ACC112 (cell line): Measurements from ENCODE around the gene CCN6.

Source experiments
- H2AFZ ChIP-seq: fragments of 200-600 bp; sonication (generic); one replicate; pipeline ENCODE4 v1.6.0; 2017; ENCODE audit warnings: antibody characterized with exemption, low read length; ENCODE audit not compliant: unreplicated experiment
- H3K27ac ChIP-seq: fragments of 200-600 bp; sonication (generic); 2 replicates; pipeline ENCODE4 v1.5.1; 2014; ENCODE audit warnings: low read depth, mild to moderate bottlenecking, antibody characterized with exemption, low read length, moderate library complexity
- H3K27me3 ChIP-seq: fragments of 200-600 bp; sonication (generic); 2 replicates; pipeline ENCODE4 v1.6.1; 2014; ENCODE audit warnings: mild to moderate bottlenecking, antibody characterized with exemption, low read length, moderate library complexity, mixed read lengths; ENCODE audit not compliant: insufficient read depth
- H3K36me3 ChIP-seq: fragments of 200-600 bp; sonication (generic); 2 replicates; pipeline ENCODE4 v1.6.1; 2016; ENCODE audit warnings: mild to moderate bottlenecking, antibody characterized with exemption, low read length, moderate library complexity, mixed read lengths; ENCODE audit not compliant: insufficient read depth
- H3K4me1 ChIP-seq: fragments of 200-600 bp; sonication (generic); one replicate; pipeline ENCODE4 v1.6.1; 2016; ENCODE audit warnings: low read length, mixed read lengths; ENCODE audit not compliant: insufficient read depth, unreplicated experiment, control insufficient read depth
- H3K4me3 ChIP-seq: fragments of 200-600 bp; sonication (generic); 2 replicates; pipeline ENCODE4 v1.5.1; 2014; ENCODE audit warnings: mild to moderate bottlenecking, low read depth, low read length
- H3K79me2 ChIP-seq: fragments of 200-600 bp; sonication (generic); one replicate; pipeline ENCODE4 v1.6.0; 2016; ENCODE audit warnings: low read length; ENCODE audit not compliant: control insufficient read depth, unreplicated experiment, insufficient read depth

Gene CCN6

GRCh38 chr6:112054001-112054400, at the start of gene CCN6:
TSS of gene CCN6 (plus strand) at chr6:112054104. CDS start at chr6:112054358, 254 bp downstream.
- Histone ChIP-seq H3K27ac (no peak within 1 kb of the TSS), H3K36me3 (no peaks in the 10 kb centered on the region), H3K4me3 (no peak within 1 kb of the TSS), H3K27me3 (no peaks in the 10 kb centered on the region), H3K79me2 (no peaks in the 10 kb centered on the region), H3K4me1 (peaks cover 4% of the 10 kb centered on the region), H2AFZ (peak within 1 kb of the TSS; percentile 38)

DNA sequence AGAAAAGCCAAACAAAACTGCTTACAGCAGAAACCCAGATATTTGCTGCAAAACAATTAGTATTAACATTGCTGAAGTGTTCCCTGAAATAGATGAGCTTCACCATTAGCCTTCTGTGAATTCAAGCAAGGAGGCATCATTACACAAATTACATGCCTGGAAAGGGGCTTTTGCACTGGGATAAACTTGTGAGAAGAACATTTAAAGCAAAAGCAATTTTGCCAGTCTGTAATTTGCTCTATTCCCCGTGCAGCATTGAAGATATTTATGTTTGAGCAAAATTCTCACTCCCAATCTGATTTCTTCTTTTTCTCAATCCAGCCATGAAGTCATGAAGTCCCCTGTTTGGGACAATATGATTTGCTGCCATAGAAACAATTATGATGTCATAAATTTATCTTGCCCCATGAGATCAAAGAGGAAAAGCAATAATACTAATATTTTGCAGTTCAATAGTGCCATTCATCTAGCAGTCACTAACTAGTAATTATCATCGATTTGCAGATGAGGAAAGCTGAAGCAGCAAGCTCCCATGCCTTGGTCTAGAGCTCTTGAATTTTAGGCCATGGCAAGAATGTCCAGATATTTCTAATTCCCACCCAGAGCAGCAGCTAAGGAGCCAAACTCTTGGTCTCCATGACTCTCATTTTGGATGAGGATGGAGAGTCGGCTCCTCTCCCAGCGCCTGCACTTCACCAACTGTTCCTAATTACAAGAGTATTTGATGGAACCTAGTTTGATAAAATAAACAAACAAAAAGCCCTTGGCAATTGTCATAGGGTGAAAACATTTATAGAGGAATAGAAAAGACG, 49.5 kb upstream of the CCN6 start:
- no peak overlapping the region for H2AFZ ChIP-seq
- peaks cover 15% of the 10 kb centered on the region for H3K4me1 ChIP-seq
- H3K27ac ChIP-seq: no peak overlapping the region
- no peak overlapping the region for H3K4me3 ChIP-seq
- H3K36me3 ChIP-seq: no peaks in the 10 kb centered on the region
- H3K27me3 ChIP-seq: no peaks in the 10 kb centered on the region
- H3K79me2 ChIP-seq: no peaks in the 10 kb centered on the region

DNA sequence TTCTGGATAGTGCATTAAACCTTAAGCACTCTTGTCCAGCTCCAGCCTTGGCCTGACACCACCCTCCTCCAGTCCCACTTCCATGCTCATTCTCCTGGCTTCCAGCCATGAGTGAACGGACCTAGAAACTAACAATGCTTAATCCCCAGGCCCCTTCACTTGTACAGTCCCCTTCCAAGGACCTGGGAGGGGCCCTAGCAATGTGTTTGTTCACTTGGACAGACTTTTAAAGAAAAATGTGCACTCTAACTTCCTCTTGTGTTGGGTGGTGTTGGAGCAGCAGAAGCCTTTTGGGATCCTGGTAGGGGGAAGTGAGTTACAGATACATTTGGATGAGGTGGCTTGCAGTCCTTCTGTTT, 48.9 kb upstream of the CCN6 start:
- Histone ChIP-seq H3K27ac (no peak overlapping the region), H3K4me3 (no peak overlapping the region), H3K79me2 (no peaks in the 10 kb centered on the region), H3K4me1 (peaks cover 15% of the 10 kb centered on the region), H3K27me3 (no peaks in the 10 kb centered on the region), H2AFZ (no peak overlapping the region), H3K36me3 (no peaks in the 10 kb centered on the region)

DNA sequence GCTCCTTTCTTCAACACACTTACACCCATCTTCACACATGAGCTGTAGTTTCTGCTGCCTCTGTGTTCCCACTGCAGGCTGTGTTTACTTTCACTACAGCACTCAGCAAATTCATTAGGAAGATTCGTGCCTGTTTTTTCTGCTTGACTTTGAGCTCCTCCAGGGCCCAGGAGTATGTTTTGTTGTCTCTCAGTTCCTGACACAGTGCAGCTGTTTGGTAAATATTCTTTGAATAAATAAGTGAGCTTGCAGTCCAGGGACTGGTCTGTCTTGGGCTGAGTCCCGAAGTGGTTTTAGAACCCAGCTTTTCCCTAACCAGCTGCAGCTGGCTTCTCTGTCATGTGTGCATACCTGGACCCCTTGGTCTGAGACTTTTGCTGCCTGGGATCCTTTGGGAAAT, 46.6 kb upstream of the CCN6 start:
- peak overlapping the region; percentile 78 for H2AFZ ChIP-seq
- no peaks in the 10 kb centered on the region for H3K79me2 ChIP-seq
- H3K27ac ChIP-seq: no peak overlapping the region
- H3K4me3 ChIP-seq: no peak overlapping the region
- H3K4me1 ChIP-seq: peaks cover 15% of the 10 kb centered on the region
- H3K36me3 ChIP-seq: no peaks in the 10 kb centered on the region
- no peaks in the 10 kb centered on the region for H3K27me3 ChIP-seq

DNA sequence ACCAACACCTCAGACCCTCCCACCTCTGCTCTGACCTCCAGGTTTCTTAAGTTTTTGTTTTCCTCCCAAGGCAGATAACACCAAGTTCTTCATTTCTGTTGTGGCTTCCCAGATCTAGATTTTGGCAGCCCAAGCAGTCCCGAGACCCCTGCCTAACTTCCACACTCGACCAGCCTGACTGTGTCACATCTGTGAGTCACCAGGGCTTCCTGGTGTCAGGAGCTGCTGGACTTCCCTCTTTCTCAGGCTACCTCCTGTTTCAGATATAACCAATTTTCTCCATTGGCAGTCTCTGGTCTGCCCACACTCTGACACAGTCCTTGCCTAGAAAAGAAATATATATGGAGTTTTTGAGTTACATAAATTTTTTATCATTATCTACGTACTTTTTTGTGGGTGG, 46.1 kb upstream of the CCN6 start:
- H2AFZ ChIP-seq: peak overlapping the region; percentile 41
- no peak overlapping the region for H3K4me3 ChIP-seq
- peaks cover 15% of the 10 kb centered on the region for H3K4me1 ChIP-seq
- no peaks in the 10 kb centered on the region for H3K27me3 ChIP-seq
- H3K36me3 ChIP-seq: no peaks in the 10 kb centered on the region
- H3K79me2 ChIP-seq: no peaks in the 10 kb centered on the region
- H3K27ac ChIP-seq: no peak overlapping the region

GRCh38 chr6:112008482-112008881, 45.4 kb upstream of the CCN6 start:
- Histone ChIP-seq H3K27me3 (no peaks in the 10 kb centered on the region), H3K4me1 (peaks cover 15% of the 10 kb centered on the region), H3K27ac (no peak overlapping the region), H3K4me3 (no peak overlapping the region), H2AFZ (no peak overlapping the region), H3K36me3 (no peaks in the 10 kb centered on the region), H3K79me2 (no peaks in the 10 kb centered on the region)

GRCh38 chr6:112010328-112010727, 43.6 kb upstream of the CCN6 start:
- no peak overlapping the region for H3K27ac ChIP-seq
- H2AFZ ChIP-seq: no peak overlapping the region
- no peaks in the 10 kb centered on the region for H3K36me3 ChIP-seq
- no peaks in the 10 kb centered on the region for H3K27me3 ChIP-seq
- no peaks in the 10 kb centered on the region for H3K79me2 ChIP-seq
- H3K4me1 ChIP-seq: peaks cover 29% of the 10 kb centered on the region
- H3K4me3 ChIP-seq: no peak overlapping the region

DNA sequence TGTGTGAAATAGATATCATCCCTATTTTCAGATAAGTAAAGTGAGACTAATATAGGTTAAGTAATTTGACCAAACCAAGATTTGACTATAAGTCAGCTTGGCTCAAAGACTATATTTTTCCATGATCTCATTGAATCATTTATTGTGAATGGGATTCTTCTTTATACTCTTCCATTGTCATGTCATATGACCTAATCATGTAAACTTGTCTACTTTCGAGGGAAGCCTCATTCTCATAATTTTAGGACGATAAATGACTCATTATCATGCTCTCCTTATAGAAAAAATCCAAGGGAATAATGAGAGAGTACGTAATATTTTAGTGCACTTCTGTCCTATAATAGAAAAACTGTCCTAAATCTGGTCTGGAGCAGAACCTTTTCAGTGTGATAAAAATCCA, 40.9 kb upstream of the CCN6 start:
- no peak overlapping the region for H3K27ac ChIP-seq
- H3K27me3 ChIP-seq: no peaks in the 10 kb centered on the region
- H2AFZ ChIP-seq: no peak overlapping the region
- no peaks in the 10 kb centered on the region for H3K36me3 ChIP-seq
- peaks cover 46% of the 10 kb centered on the region for H3K4me1 ChIP-seq
- no peaks in the 10 kb centered on the region for H3K79me2 ChIP-seq
- no peak overlapping the region for H3K4me3 ChIP-seq

DNA sequence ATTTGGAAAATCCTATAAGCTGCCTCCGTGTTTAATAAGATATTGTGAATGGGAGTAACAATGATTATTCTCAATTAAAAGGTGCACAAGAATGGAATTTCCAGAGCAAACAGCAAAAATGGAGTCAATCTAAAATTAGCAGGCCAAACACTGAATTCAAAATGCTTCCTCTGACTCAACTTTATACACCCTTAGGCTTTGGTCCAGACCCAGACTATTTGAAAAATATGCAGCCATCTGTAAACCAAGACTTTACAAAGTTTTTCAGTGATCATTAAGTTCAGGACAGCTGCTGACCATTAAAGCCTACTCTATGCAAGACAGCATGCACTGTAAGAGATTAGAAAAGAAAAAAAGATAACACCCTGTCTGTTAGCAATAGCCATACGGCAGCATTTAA, 39.4 kb upstream of the CCN6 start:
- no peaks in the 10 kb centered on the region for H3K79me2 ChIP-seq
- no peaks in the 10 kb centered on the region for H3K36me3 ChIP-seq
- peaks cover 55% of the 10 kb centered on the region for H3K4me1 ChIP-seq
- H3K4me3 ChIP-seq: no peak overlapping the region; the same call in 1 of the 2 replicates
- H3K27ac ChIP-seq: peak overlapping the region; percentile 67
- no peaks in the 10 kb centered on the region for H3K27me3 ChIP-seq
- peak overlapping the region; percentile 88 for H2AFZ ChIP-seq

DNA sequence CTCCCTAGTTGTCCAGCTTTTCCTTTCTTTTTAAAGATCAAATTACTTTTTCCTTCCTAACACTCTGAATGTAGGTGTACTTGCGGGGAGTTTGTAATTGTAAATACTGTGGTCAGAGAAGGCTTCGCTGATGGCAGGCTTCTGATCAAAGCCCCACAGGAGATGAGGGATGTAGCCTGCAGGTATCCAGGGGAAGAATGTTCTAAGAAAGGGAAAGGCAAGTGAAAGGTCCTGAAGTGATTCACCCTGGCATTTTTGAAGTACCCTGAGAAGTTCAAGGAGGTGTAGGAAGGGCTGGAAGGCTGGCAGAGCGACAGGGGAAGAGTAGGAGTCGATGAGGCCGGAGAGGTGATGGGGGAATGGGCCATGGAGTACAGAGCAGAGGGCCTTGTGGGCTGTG, 38.2 kb upstream of the CCN6 start:
- Histone ChIP-seq H2AFZ (peak overlapping the region; percentile 27), H3K36me3 (no peaks in the 10 kb centered on the region), H3K27me3 (no peaks in the 10 kb centered on the region)

GRCh38 chr6:112016320-112016719, 37.6 kb upstream of the CCN6 start:
- peak overlapping the region; percentile 4 for H2AFZ ChIP-seq
- H3K27ac ChIP-seq: peak overlapping the region; percentile 78
- no peaks in the 10 kb centered on the region for H3K36me3 ChIP-seq
- H3K27me3 ChIP-seq: no peaks in the 10 kb centered on the region
- no peaks in the 10 kb centered on the region for H3K79me2 ChIP-seq
- H3K4me3 ChIP-seq: no peak overlapping the region
- peaks cover 58% of the 10 kb centered on the region for H3K4me1 ChIP-seq

More for the DNA sequence above, 38.2 kb upstream of the CCN6 start:
- Histone ChIP-seq H3K27ac (peak overlapping the region; percentile 78), H3K79me2 (no peaks in the 10 kb centered on the region), H3K4me3 (no peak overlapping the region), H3K4me1 (peaks cover 58% of the 10 kb centered on the region)
